GM23338 (cell line): Measurements from ENCODE around the gene KIRREL3. TPM values are rescaled to one million over a fixed set of nuclear protein-coding genes. Genes with fewer than 3 reads are reported as not detected.

Experiments
- ATAC-seq: fragments of 200-7000 bp; cut with Tn5 transposase; 3 replicates; pipeline ENCODE4 v1.9.1; 2020
- DNase-seq: peaks from one replicate; pipeline ENCODE4 v3.0.0-alpha.2; 2015; ENCODE audit warnings: low spot score
- H2AFZ ChIP-seq: fragments of 200-600 bp; sonication (generic); 2 replicates; pipeline ENCODE4 v1.8.0; 2016; ENCODE audit warnings: antibody characterized with exemption, mild to moderate bottlenecking, moderate library complexity
- H3F3A ChIP-seq: fragments of 200-600 bp; sonication (generic); replicated peaks from 2 replicates; pipeline ENCODE4 v1.8.0; 2017; ENCODE audit warnings: antibody characterized with exemption, mixed run types, low read depth
- H3K27ac ChIP-seq: fragments of 200-600 bp; sonication (generic); 2 replicates; pipeline ENCODE4 v1.6.1; 2016; ENCODE audit warnings: low read depth
- H3K27me3 ChIP-seq: fragments of 200-600 bp; sonication (generic); 2 replicates; pipeline ENCODE4 v1.8.0; 2016; ENCODE audit warnings: mild to moderate bottlenecking, mixed run types, moderate library complexity; ENCODE audit not compliant: insufficient read depth
- H3K36me3 ChIP-seq: fragments of 200-600 bp; sonication (generic); 2 replicates; pipeline ENCODE4 v1.8.0; 2016; ENCODE audit warnings: mild to moderate bottlenecking; ENCODE audit not compliant: insufficient read depth
- H3K4me1 ChIP-seq: fragments of 200-600 bp; sonication (generic); 2 replicates; pipeline ENCODE4 v1.8.0; 2016; ENCODE audit warnings: mild to moderate bottlenecking, moderate library complexity; ENCODE audit not compliant: insufficient read depth
- H3K4me2 ChIP-seq: fragments of 200-600 bp; sonication (generic); 2 replicates; pipeline ENCODE4 v1.7.1; 2017; ENCODE audit warnings: mixed run types
- H3K4me3 ChIP-seq: fragments of 200-600 bp; sonication (generic); 2 replicates; pipeline ENCODE4 v1.6.1; 2016; ENCODE audit warnings: mixed run types
- H3K79me2 ChIP-seq: fragments of 200-600 bp; sonication (generic); replicated peaks from 2 replicates; pipeline ENCODE4 v1.8.0; 2017; ENCODE audit warnings: mild to moderate bottlenecking; ENCODE audit not compliant: insufficient read depth
- H3K9me2 ChIP-seq: fragments of 200-600 bp; sonication (generic); 2 replicates; pipeline ENCODE4 v1.8.0; 2017; ENCODE audit not compliant: insufficient read depth
- H4K20me1 ChIP-seq: fragments of 200-600 bp; sonication (generic); replicated peaks from 2 replicates; pipeline ENCODE4 v1.8.0; 2017; ENCODE audit warnings: mild to moderate bottlenecking; ENCODE audit not compliant: insufficient read depth
- H3K27ac Mint-ChIP-seq: 2 replicates; pipeline ENCODE4 v1.8.0; 2020; ENCODE audit warnings: inconsistent platforms, mild to moderate bottlenecking, moderate library complexity, mixed read lengths
- H3K27me3 Mint-ChIP-seq: 3 replicates; pipeline ENCODE4 v1.8.0; 2022; ENCODE audit warnings: low read depth, mild to moderate bottlenecking, moderate library complexity, mixed read lengths, inconsistent platforms; ENCODE audit not compliant: insufficient read depth, poor library complexity
- H3K36me3 Mint-ChIP-seq: 3 replicates; pipeline ENCODE4 v1.8.0; 2021; ENCODE audit warnings: low read depth, mild to moderate bottlenecking, inconsistent platforms, moderate library complexity, mixed read lengths
- H3K4me1 Mint-ChIP-seq: 3 replicates; pipeline ENCODE4 v1.8.0; 2020; ENCODE audit warnings: mild to moderate bottlenecking, inconsistent platforms, mixed read lengths
- H3K4me3 Mint-ChIP-seq: 3 replicates; pipeline ENCODE4 v1.8.0; 2021; ENCODE audit warnings: moderate library complexity, mild to moderate bottlenecking, inconsistent platforms, mixed read lengths
- H3K9me3 Mint-ChIP-seq: 3 replicates; pipeline ENCODE4 v1.8.0; 2020; ENCODE audit warnings: moderate library complexity, mild to moderate bottlenecking, inconsistent platforms, mixed read lengths
- EZH2phosphoT487 ChIP-seq: fragments of 200-600 bp; sonication (generic); IDR thresholded peaks from one replicate; pipeline ENCODE4 v1.8.1; 2018; ENCODE audit warnings: antibody characterized with exemption; ENCODE audit not compliant: unreplicated experiment
- JUNB ChIP-seq: IDR thresholded peaks from one replicate; pipeline ENCODE4 v1.6.1; 2016; ENCODE audit warnings: antibody characterized with exemption; ENCODE audit not compliant: unreplicated experiment
- STAT1 ChIP-seq: IDR thresholded peaks from one replicate; pipeline ENCODE4 v1.6.1; 2016; ENCODE audit warnings: antibody characterized with exemption; ENCODE audit not compliant: unreplicated experiment
- ZNF114 ChIP-seq: fragments of 250-450 bp; sonication (Bioruptor Pico); IDR thresholded peaks from 2 replicates; pipeline ENCODE4 v1.5.0; 2020; ENCODE audit warnings: mild to moderate bottlenecking, moderate library complexity
- ZNF462 ChIP-seq: fragments of 250-450 bp; sonication (Bioruptor Pico); IDR thresholded peaks from 2 replicates; pipeline ENCODE4 v1.5.0; 2020; ENCODE audit warnings: mild to moderate bottlenecking, moderate library complexity
- polyA plus RNA-seq: library from polyadenylated mRNA; unstranded; fragments of >200 nt; fragmentation: Nextera tagmentation; extraction: Ambion mirVana; gene quantifications from 2 replicates; pipeline ENCODE4 v1.2.1, GENCODE V29; 2016
- total RNA-seq: library from RNA; depleted of rRNA; stranded (reverse); fragments of >200 nt; shearing (Covaris generic); gene quantifications from 2 replicates; pipeline ENCODE4 v1.2.3, GENCODE V29; 2014
- TF ChIP-seq, protein P1 (sequence below): IDR thresholded peaks from one replicate; pipeline ENCODE4 v1.6.1; 2018; ENCODE audit warnings: antibody characterized with exemption; ENCODE audit not compliant: unreplicated experiment

Gene KIRREL3
- total and polyA plus RNA-seq, 2 experiments from 2014 or later: 0.13 to 1.5 TPM

DNA sequence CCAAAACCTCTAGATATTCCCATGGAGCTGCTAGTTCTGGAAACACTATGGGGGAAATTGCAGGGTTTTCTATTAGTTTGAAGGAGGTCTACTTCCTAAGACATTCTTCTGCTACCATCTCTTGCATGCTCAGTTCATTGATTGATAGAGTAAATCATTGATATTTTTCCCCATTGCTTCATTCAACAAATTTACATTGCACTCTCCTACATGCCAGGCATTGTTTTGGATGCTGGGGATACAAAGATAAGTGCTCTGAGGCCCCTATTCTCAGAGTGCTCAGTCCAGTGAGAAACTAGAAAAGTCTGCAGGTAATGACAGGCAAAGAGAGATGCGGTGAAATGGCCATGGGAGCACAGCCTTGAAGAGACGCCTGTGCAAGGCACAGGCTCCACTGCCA lies 313.1 kb downstream of the KIRREL3 start (continued):
- TF ChIP-seq ZNF462 (CRISPR knock-in tag): no peak
- no peak for TF ChIP-seq ZNF114
- TF ChIP-seq STAT1: no peak

DNA sequence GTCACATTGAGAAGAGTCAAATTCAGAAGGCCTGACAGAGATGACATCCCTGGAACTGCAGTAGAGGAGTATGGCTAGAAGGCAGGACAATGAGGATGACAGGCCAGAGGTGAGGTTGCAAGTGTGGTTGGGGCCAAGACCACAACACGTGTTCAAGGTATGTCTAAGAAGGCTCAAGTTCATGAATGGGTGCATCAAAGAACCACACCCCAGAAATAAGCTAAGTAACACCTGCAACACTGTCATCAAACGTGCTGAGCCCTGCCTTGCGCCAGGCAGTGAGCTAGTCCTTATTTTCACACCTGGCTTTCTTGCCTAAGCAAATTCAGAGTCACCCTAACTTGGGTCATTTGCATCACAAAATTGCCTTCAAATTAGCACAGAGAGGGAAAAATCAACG lies 313.6 kb downstream of the KIRREL3 start:
- Histone ChIP-seq H4K20me1 (no peaks in the 10 kb centered on the region), H3K36me3 (no peaks in the 10 kb centered on the region), H3K4me3 (no peak overlapping the region), H3K4me1 (peaks cover 7% of the 10 kb centered on the region; the same call in 1 of the 2 replicates), H3K79me2 (no peaks in the 10 kb centered on the region), H2AFZ (no peak overlapping the region), H3K27ac (no peak overlapping the region), H3K9me2 (0 out of 2 replicates have a peak, but pooled peaks cover 8% of the 10 kb centered on the region), H3F3A (no peaks in the 10 kb centered on the region), H3K4me2 (peak overlapping the region; percentile 28; the same call in 1 of the 2 replicates), H3K27me3 (no peaks in the 10 kb centered on the region)
- H3K4me3 Mint-ChIP-seq: no peak overlapping the region
- DNase-seq (peak; percentile 23), ATAC-seq (no peak)
- no peaks in the 10 kb centered on the region for H3K27me3 Mint-ChIP-seq
- no peaks in the 10 kb centered on the region for H3K9me3 Mint-ChIP-seq
- H3K4me1 Mint-ChIP-seq: peaks cover 18% of the 10 kb centered on the region
- H3K36me3 Mint-ChIP-seq: no peaks in the 10 kb centered on the region
- H3K27ac Mint-ChIP-seq: no peak overlapping the region
- no peak for TF ChIP-seq EZH2phosphoT487
- TF ChIP-seq, protein P1, sequence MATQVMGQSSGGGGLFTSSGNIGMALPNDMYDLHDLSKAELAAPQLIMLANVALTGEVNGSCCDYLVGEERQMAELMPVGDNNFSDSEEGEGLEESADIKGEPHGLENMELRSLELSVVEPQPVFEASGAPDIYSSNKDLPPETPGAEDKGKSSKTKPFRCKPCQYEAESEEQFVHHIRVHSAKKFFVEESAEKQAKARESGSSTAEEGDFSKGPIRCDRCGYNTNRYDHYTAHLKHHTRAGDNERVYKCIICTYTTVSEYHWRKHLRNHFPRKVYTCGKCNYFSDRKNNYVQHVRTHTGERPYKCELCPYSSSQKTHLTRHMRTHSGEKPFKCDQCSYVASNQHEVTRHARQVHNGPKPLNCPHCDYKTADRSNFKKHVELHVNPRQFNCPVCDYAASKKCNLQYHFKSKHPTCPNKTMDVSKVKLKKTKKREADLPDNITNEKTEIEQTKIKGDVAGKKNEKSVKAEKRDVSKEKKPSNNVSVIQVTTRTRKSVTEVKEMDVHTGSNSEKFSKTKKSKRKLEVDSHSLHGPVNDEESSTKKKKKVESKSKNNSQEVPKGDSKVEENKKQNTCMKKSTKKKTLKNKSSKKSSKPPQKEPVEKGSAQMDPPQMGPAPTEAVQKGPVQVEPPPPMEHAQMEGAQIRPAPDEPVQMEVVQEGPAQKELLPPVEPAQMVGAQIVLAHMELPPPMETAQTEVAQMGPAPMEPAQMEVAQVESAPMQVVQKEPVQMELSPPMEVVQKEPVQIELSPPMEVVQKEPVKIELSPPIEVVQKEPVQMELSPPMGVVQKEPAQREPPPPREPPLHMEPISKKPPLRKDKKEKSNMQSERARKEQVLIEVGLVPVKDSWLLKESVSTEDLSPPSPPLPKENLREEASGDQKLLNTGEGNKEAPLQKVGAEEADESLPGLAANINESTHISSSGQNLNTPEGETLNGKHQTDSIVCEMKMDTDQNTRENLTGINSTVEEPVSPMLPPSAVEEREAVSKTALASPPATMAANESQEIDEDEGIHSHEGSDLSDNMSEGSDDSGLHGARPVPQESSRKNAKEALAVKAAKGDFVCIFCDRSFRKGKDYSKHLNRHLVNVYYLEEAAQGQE: no peak
- TF ChIP-seq JUNB: no peak
- no peak for TF ChIP-seq ZNF462 (CRISPR knock-in tag)
